Glutamatergic neuron (in vitro differentiated cells): ENCODE measurements around the gene PPP1R12B. TPM values are rescaled to one million over a fixed set of nuclear protein-coding genes. Genes with fewer than 3 reads are reported as not detected.
"Not testable (repeated sequence)": the region's sequence is repeated elsewhere in the genome, so short reads cannot be mapped to it uniquely, and the experiment has no call there.

ENCODE experiments used
- DNase-seq: peaks from one replicate; pipeline ENCODE4 v3.0.0; 2022
- H3K27ac Mint-ChIP-seq: one replicate; pipeline ENCODE4 v1.8.0; 2020; ENCODE audit warnings: mild to moderate bottlenecking, mixed read lengths, inconsistent platforms; ENCODE audit not compliant: unreplicated experiment
- H3K27me3 Mint-ChIP-seq: one replicate; pipeline ENCODE4 v1.8.0; 2020; ENCODE audit warnings: mild to moderate bottlenecking, moderate library complexity, mixed read lengths, inconsistent platforms; ENCODE audit not compliant: unreplicated experiment
- H3K36me3 Mint-ChIP-seq: one replicate; pipeline ENCODE4 v1.8.0; 2020; ENCODE audit warnings: mild to moderate bottlenecking, mixed read lengths, inconsistent platforms; ENCODE audit not compliant: unreplicated experiment
- H3K4me1 Mint-ChIP-seq: one replicate; pipeline ENCODE4 v1.8.0; 2020; ENCODE audit warnings: mild to moderate bottlenecking, low read depth, mixed read lengths, inconsistent platforms; ENCODE audit not compliant: unreplicated experiment
- H3K4me3 Mint-ChIP-seq: one replicate; pipeline ENCODE4 v1.8.0; 2020; ENCODE audit warnings: mild to moderate bottlenecking, mixed read lengths, inconsistent platforms; ENCODE audit not compliant: unreplicated experiment
- H3K9me3 Mint-ChIP-seq: one replicate; pipeline ENCODE4 v1.8.0; 2020; ENCODE audit warnings: mild to moderate bottlenecking, moderate library complexity, mixed read lengths, inconsistent platforms; ENCODE audit not compliant: unreplicated experiment
- total RNA-seq: library from RNA; stranded (reverse); fragmentation: NEBNext Ultra II Directional; extraction: Animal tissue kit (Norgen Biotek cat#: 25700); gene quantifications from one replicate; pipeline ENCODE4 v1.2.1, GENCODE V29; 2021; ENCODE audit not compliant: unreplicated experiment
- TF ChIP-seq, protein P1 (sequence below): fragments of 200-600 bp; sonication (generic); IDR thresholded peaks from one replicate; pipeline ENCODE4 v1.5.0; 2021; ENCODE audit not compliant: partially characterized antibody, unreplicated experiment

Gene PPP1R12B
- total RNA-seq, 1 donor from 2014 or later = 37.3 TPM

GRCh38 chr1:202553560-202554038 is 205.1 kb downstream of the PPP1R12B start:
- no peak for DNase-seq
- Mint-ChIP-seq H3K4me3 (no peak overlapping the region), H3K36me3 (no peaks in the 10 kb centered on the region), H3K27ac (no peak overlapping the region), H3K4me1 (peaks cover 8% of the 10 kb centered on the region), H3K9me3 (no peaks in the 10 kb centered on the region), H3K27me3 (peaks cover 2% of the 10 kb centered on the region)
- TF ChIP-seq, protein P1, sequence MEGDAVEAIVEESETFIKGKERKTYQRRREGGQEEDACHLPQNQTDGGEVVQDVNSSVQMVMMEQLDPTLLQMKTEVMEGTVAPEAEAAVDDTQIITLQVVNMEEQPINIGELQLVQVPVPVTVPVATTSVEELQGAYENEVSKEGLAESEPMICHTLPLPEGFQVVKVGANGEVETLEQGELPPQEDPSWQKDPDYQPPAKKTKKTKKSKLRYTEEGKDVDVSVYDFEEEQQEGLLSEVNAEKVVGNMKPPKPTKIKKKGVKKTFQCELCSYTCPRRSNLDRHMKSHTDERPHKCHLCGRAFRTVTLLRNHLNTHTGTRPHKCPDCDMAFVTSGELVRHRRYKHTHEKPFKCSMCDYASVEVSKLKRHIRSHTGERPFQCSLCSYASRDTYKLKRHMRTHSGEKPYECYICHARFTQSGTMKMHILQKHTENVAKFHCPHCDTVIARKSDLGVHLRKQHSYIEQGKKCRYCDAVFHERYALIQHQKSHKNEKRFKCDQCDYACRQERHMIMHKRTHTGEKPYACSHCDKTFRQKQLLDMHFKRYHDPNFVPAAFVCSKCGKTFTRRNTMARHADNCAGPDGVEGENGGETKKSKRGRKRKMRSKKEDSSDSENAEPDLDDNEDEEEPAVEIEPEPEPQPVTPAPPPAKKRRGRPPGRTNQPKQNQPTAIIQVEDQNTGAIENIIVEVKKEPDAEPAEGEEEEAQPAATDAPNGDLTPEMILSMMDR = no peak

- H3K27me3 Mint-ChIP-seq, H3K9me3 Mint-ChIP-seq, H3K27ac Mint-ChIP-seq, H3K4me3 Mint-ChIP-seq, DNase-seq, H3K36me3 Mint-ChIP-seq, H3K4me1 Mint-ChIP-seq: not testable (repeated sequence)
These were observed 206.1 kb downstream of the PPP1R12B start for GRCh38 chr1:202554619-202555018.

DNA sequence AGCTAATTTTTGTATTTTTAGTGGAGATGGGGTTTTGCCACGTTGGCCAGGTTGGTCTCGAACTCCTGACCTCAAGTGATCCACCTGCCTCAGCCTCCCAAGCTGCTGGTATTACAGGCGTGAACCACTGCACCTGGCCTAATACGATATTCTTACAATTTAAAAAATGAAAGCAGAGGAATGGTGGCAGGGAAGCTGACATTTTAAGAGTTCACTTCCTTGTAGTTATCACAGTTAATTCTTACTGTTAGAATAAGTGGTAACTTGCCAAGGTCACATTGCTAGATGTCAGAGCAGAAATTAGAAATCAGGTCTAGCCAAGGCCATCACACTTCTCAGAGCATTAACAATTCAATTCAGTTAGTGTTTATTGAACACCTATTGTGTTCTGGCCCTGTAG is 207.5 kb downstream of the PPP1R12B start:
- H3K4me1 Mint-ChIP-seq, H3K4me3 Mint-ChIP-seq, DNase-seq, H3K36me3 Mint-ChIP-seq, H3K27ac Mint-ChIP-seq, H3K27me3 Mint-ChIP-seq, H3K9me3 Mint-ChIP-seq: not testable (repeated sequence)

DNA sequence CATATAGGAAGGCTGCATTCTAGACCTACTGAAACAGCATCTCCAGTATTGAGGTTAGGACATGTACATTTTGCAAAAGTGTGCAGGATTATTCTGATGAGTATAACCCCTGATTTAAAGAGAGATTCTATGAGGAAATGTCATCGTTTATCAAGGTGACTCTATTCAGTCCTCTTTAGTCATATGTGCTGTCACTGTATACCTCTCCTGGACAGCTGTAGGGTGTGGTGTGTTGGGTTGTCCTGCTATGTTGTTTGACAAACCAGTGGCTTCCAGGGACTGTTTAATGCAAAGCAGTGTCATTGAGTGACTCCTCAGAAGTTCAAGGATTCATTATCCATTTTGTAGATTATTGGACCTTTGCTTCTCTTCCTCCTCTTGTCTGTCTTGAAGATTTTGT is 209.2 kb downstream of the PPP1R12B start:
- not testable (repeated sequence) for H3K36me3 Mint-ChIP-seq, H3K27ac Mint-ChIP-seq, DNase-seq

GRCh38 chr1:202561240-202561639 is 212.7 kb downstream of the PPP1R12B start:
- H3K4me3 Mint-ChIP-seq = no peak overlapping the region

More for the DNA sequence above, 209.2 kb downstream of the PPP1R12B start:
- not testable (repeated sequence) for H3K4me3 Mint-ChIP-seq, H3K4me1 Mint-ChIP-seq, H3K9me3 Mint-ChIP-seq, H3K27me3 Mint-ChIP-seq

GRCh38 chr1:202561726-202562443 is 213.4 kb downstream of the PPP1R12B start:
- DNase-seq = no peak
- Mint-ChIP-seq H3K4me1 (peaks cover 6% of the 10 kb centered on the region), H3K9me3 (no peaks in the 10 kb centered on the region), H3K27me3 (peaks cover 2% of the 10 kb centered on the region), H3K36me3 (no peaks in the 10 kb centered on the region), H3K4me3 (no peak overlapping the region), H3K27ac (no peak overlapping the region)
- TF ChIP-seq, protein P1 = no peak

More at GRCh38 chr1:202561240-202561639, 212.7 kb downstream of the PPP1R12B start:
- Mint-ChIP-seq H3K9me3 (no peaks in the 10 kb centered on the region), H3K27me3 (peaks cover 2% of the 10 kb centered on the region), H3K4me1 (peaks cover 6% of the 10 kb centered on the region), H3K36me3 (no peaks in the 10 kb centered on the region), H3K27ac (no peak overlapping the region)
- TF ChIP-seq, protein P1 = no peak
- DNase-seq = no peak
